Trophoblast cell (in vitro differentiated cells and primary cell): Measurements from ENCODE around the gene ISCU.

Experiments used
- DNase-seq, 2 donors: peaks; one replicate each; pipeline ENCODE4 v3.0.0-alpha.2; 2016
- H2AFZ ChIP-seq: 2 replicates; pipeline ENCODE4 v1.6.1; 2013; ENCODE audit warnings: low read length, moderate library complexity, mild to moderate bottlenecking; ENCODE audit not compliant: insufficient read depth, poor library complexity
- H2AK5ac ChIP-seq: 2 replicates; pipeline ENCODE4 v1.6.1; 2013; ENCODE audit warnings: mild to moderate bottlenecking, low read length
- H2BK120ac ChIP-seq: 2 replicates; pipeline ENCODE4 v1.6.1; 2013; ENCODE audit warnings: low read length, mild to moderate bottlenecking, moderate library complexity; ENCODE audit not compliant: insufficient read depth, poor library complexity
- H2BK12ac ChIP-seq: 2 replicates; pipeline ENCODE4 v1.6.1; 2013; ENCODE audit warnings: mild to moderate bottlenecking, low read length, moderate library complexity
- H2BK5ac ChIP-seq: 2 replicates; pipeline ENCODE4 v1.6.1; 2013; ENCODE audit warnings: low read length, low read depth, moderate library complexity, mild to moderate bottlenecking; ENCODE audit not compliant: poor library complexity
- H3K14ac ChIP-seq: 2 replicates; pipeline ENCODE4 v1.6.1; 2013; ENCODE audit warnings: mild to moderate bottlenecking, low read length
- H3K18ac ChIP-seq: 2 replicates; pipeline ENCODE4 v1.6.1; 2013; ENCODE audit warnings: mild to moderate bottlenecking, low read length
- H3K23ac ChIP-seq: 2 replicates; pipeline ENCODE4 v1.6.1; 2013; ENCODE audit warnings: low read length
- H3K27ac ChIP-seq: 2 replicates; pipeline ENCODE4 v1.5.1; 2013; ENCODE audit warnings: low read depth, mild to moderate bottlenecking, inconsistent platforms, low read length, moderate library complexity
- H3K27me3 ChIP-seq: 2 replicates; pipeline ENCODE4 v1.6.1; 2013; ENCODE audit warnings: inconsistent platforms, mild to moderate bottlenecking, low read length, moderate library complexity; ENCODE audit not compliant: insufficient read depth
- H3K36me3 ChIP-seq, 2 experiments: 1 replicate in 1 of 2; 2 replicates in 1 of 2; pipeline ENCODE4 v1.6.1; 2013; ENCODE audit warnings: low read length in 2 of 2, mild to moderate bottlenecking in 2 of 2, moderate library complexity in 1 of 2; ENCODE audit not compliant: insufficient read depth in 2 of 2, control insufficient read depth in 1 of 2
- H3K4ac ChIP-seq: 2 replicates; pipeline ENCODE4 v1.6.1; 2013; ENCODE audit warnings: low read depth, mild to moderate bottlenecking, low read length, moderate library complexity
- H3K4me1 ChIP-seq, 2 experiments: 1 replicate in 1 of 2; 2 replicates in 1 of 2; pipeline ENCODE4 v1.6.1; 2013; ENCODE audit warnings: low read length in 2 of 2, mild to moderate bottlenecking in 2 of 2, moderate library complexity in 1 of 2; ENCODE audit not compliant: insufficient read depth in 2 of 2, control insufficient read depth in 1 of 2
- H3K4me2 ChIP-seq: 2 replicates; pipeline ENCODE4 v1.6.1; 2013; ENCODE audit warnings: inconsistent platforms, mild to moderate bottlenecking, low read length, moderate library complexity
- H3K4me3 ChIP-seq: 2 replicates; pipeline ENCODE4 v1.5.1; 2013; ENCODE audit warnings: mild to moderate bottlenecking, low read depth, low read length, inconsistent platforms
- H3K79me1 ChIP-seq: one replicate; pipeline ENCODE4 v1.6.1; 2013; ENCODE audit warnings: low read length
- H3K79me2 ChIP-seq: 2 replicates; pipeline ENCODE4 v1.6.1; 2013; ENCODE audit warnings: low read length, mild to moderate bottlenecking; ENCODE audit not compliant: control insufficient read depth, insufficient read depth, poor library complexity
- H3K9ac ChIP-seq: 2 replicates; pipeline ENCODE4 v1.6.1; 2013; ENCODE audit warnings: mild to moderate bottlenecking, low read length
- H3K9me3 ChIP-seq: 2 replicates; pipeline ENCODE4 v1.6.1; 2013; ENCODE audit warnings: low read depth, mild to moderate bottlenecking, control low read depth, inconsistent platforms, low read length; ENCODE audit not compliant: insufficient read depth
- H4K12ac ChIP-seq: 2 replicates; pipeline ENCODE4 v1.6.1; 2013; ENCODE audit warnings: low read depth, mild to moderate bottlenecking, low read length, moderate library complexity
- H4K8ac ChIP-seq: 2 replicates; pipeline ENCODE4 v1.6.1; 2013; ENCODE audit warnings: low read depth, mild to moderate bottlenecking, low read length, moderate library complexity
- H4K91ac ChIP-seq: one replicate; pipeline ENCODE4 v1.6.1; 2013; ENCODE audit warnings: low read depth, mild to moderate bottlenecking, low read length, moderate library complexity
- whole genome bisulfite sequencing: extraction: QIAGEN DNeasy Blood & Tissue Kit; methylation state at CpG from one replicate; pipeline ENCODE4 v1.1.7; 2013; ENCODE audit warnings: missing lambda C conversion rate; ENCODE audit not compliant: insufficient read length, insufficient coverage; ENCODE audit errors: extremely low coverage; 5-methylcytosine and 5-hydroxymethylcytosine counted together

Gene ISCU

GRCh38 chr12:108561852-108562347 is 496 bp upstream of the ISCU start:
- H3K4ac ChIP-seq = peak overlapping the region; percentile 47
- no peaks in the 10 kb centered on the region for H3K27me3 ChIP-seq
- peaks cover 29% of the 10 kb centered on the region for H3K79me1 ChIP-seq
- DNase-seq = no peak
- H3K9me3 ChIP-seq = peaks cover 2% of the 10 kb centered on the region
- H2BK12ac ChIP-seq = no peak overlapping the region
- H3K18ac ChIP-seq = peak overlapping the region; percentile 57
- peaks cover 31% of the 10 kb centered on the region for H3K79me2 ChIP-seq
- H3K4me1 ChIP-seq = peaks cover 6 to 15% of the 10 kb centered on the region in 2 experiments
- H4K8ac ChIP-seq = peak overlapping the region; percentile 80
- H2BK120ac ChIP-seq = peak overlapping the region; percentile 28
- WGBS = no CpG with 5 or more reads among the region's 20 CpGs
- H3K36me3 ChIP-seq = peaks cover 14 to 40% of the 10 kb centered on the region in 2 experiments
- H3K4me2 ChIP-seq = peak overlapping the region; percentile 87
- H3K9ac ChIP-seq = peak overlapping the region; percentile 2
- H3K23ac ChIP-seq = no peak overlapping the region
- H3K27ac ChIP-seq = peak overlapping the region; percentile 90
- H4K91ac ChIP-seq = peak overlapping the region; percentile 76
- peak overlapping the region; percentile 53 for H3K14ac ChIP-seq
- H2AK5ac ChIP-seq = peak overlapping the region; percentile 24
- no peak overlapping the region for H3K4me3 ChIP-seq
- no peak overlapping the region for H4K12ac ChIP-seq
- no peak overlapping the region for H2AFZ ChIP-seq
- peak overlapping the region; percentile 76 for H2BK5ac ChIP-seq

DNA sequence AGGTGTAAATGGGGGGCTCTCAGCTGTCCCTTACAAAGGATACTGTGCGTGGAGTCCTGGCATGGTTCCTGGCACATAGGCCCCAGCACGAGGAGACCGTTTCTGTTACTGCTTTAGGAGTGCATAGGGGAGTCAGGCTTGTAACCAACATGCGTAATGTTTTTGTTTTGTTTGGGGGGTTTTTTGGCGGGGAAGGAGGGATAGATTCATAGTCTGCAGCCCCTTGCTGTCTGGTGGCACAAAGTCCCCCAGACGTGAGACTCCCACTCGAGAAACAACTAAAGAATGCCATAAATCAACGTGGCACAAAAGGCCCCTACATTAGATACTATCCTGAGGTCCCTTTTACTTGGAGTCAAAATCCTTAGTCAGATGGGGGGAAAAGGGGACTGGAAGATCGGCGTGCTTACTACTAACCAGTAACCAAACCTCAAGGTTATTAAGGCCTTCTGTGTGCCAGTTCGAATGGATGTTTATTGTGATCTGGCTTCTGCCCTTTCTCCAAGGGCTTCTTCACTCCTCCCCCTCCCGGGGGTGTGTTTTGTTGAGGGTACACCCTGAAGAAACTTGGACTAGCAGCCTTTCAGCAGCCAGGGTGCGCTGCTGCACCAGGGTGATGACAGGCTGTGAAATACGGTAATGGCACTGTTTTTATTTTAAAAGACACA is 874 bp downstream of the ISCU start:
- peak overlapping the region; percentile 87 for H2AFZ ChIP-seq
- no peaks in the 10 kb centered on the region for H3K27me3 ChIP-seq
- peak overlapping the region; percentile 93 for H3K18ac ChIP-seq
- peak overlapping the region; percentile 77 for H3K27ac ChIP-seq
- peak overlapping the region; percentile 87 for H3K4ac ChIP-seq
- peak overlapping the region; percentile 84 for H2BK120ac ChIP-seq
- H3K36me3 ChIP-seq = peaks cover 17 to 42% of the 10 kb centered on the region in 2 experiments
- peak overlapping the region; percentile 89 for H4K91ac ChIP-seq
- peaks cover 31% of the 10 kb centered on the region for H3K79me1 ChIP-seq
- peak; percentile 74 to 86 for DNase-seq
- WGBS = no CpG with 5 or more reads among the region's 14 CpGs
- peaks cover under 1% of the 10 kb centered on the region for H3K9me3 ChIP-seq
- peak overlapping the region; percentile 95 for H3K14ac ChIP-seq
- no peak overlapping the region for H3K23ac ChIP-seq
- H2BK12ac ChIP-seq = peak overlapping the region; percentile 47
- peak overlapping the region; percentile 95 for H4K8ac ChIP-seq
- H2BK5ac ChIP-seq = peak overlapping the region; percentile 94
- H2AK5ac ChIP-seq = peak overlapping the region; percentile 74
- H3K4me3 ChIP-seq = peak overlapping the region; percentile 94
- H4K12ac ChIP-seq = peak overlapping the region; percentile 83
- peak overlapping the region; percentile 95 for H3K4me2 ChIP-seq
- peak overlapping the region; percentile 92 for H3K9ac ChIP-seq
- peaks cover 27% of the 10 kb centered on the region for H3K79me2 ChIP-seq
- H3K4me1 ChIP-seq = peaks cover 6 to 15% of the 10 kb centered on the region in 2 experiments

GRCh38 chr12:108563804-108564151 is 1.4 kb downstream of the ISCU start:
- Histone ChIP-seq H2BK120ac (no peak overlapping the region), H2AFZ (no peak overlapping the region), H3K4ac (peak overlapping the region; percentile 41), H3K36me3 (peaks cover 17 to 44% of the 10 kb centered on the region in 2 experiments), H3K27me3 (no peaks in the 10 kb centered on the region), H3K27ac (no peak overlapping the region), H3K18ac (no peak overlapping the region), H2BK5ac (no peak overlapping the region), H3K4me3 (no peak overlapping the region), H3K79me1 (peaks cover 31% of the 10 kb centered on the region), H3K79me2 (peaks cover 24% of the 10 kb centered on the region), H4K12ac (no peak overlapping the region), H3K9ac (no peak overlapping the region), H4K8ac (no peak overlapping the region), H3K14ac (no peak overlapping the region), H2AK5ac (no peak overlapping the region), H3K4me1 (peaks cover 6 to 15% of the 10 kb centered on the region in 2 experiments), H2BK12ac (no peak overlapping the region), H4K91ac (no peak overlapping the region), H3K9me3 (no peaks in the 10 kb centered on the region), H3K4me2 (peak overlapping the region; percentile 95), H3K23ac (no peak overlapping the region)
- no CpG with 5 or more reads among the region's 1 CpG for WGBS
- no peak for DNase-seq

DNA sequence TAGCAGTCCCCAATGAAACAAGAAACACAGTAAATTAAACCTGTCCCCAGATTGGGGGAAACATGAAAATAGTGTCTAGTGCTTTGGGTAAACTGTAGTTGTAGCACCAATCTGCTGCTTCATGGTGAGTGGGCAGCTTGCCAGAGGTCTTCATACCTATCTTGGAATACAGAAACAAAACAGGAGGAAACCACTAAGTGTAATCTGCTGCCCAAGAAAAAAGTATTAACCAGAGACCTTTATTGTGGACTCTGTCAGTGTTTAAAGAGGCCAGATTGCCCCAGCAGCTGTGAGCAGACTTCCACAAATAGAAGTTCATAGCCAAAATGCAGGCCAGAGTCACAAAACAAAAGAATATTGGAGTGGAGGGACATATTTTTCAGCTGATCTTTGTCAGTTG is 2.3 kb downstream of the ISCU start:
- Histone ChIP-seq H2BK12ac (peak overlapping the region; percentile 35), H3K9ac (no peak overlapping the region), H3K4me2 (no peak overlapping the region), H3K27me3 (no peaks in the 10 kb centered on the region), H3K4ac (no peak overlapping the region), H2BK120ac (peak overlapping the region; percentile 37), H3K79me1 (peaks cover 31% of the 10 kb centered on the region), H3K9me3 (no peaks in the 10 kb centered on the region), H4K8ac (no peak overlapping the region), H4K12ac (no peak overlapping the region), H3K36me3 (peaks cover 20 to 47% of the 10 kb centered on the region in 2 experiments), H4K91ac (peak overlapping the region; percentile 64), H3K79me2 (peaks cover 19% of the 10 kb centered on the region), H3K14ac (no peak overlapping the region), H2BK5ac (peak overlapping the region; percentile 4), H3K4me1 (peaks cover 4 to 10% of the 10 kb centered on the region in 2 experiments), H3K4me3 (no peak overlapping the region), H2AK5ac (peak overlapping the region; percentile 73), H3K27ac (peak overlapping the region; percentile 50), H3K23ac (no peak overlapping the region), H3K18ac (no peak overlapping the region), H2AFZ (no peak overlapping the region)
- no peak for DNase-seq
